GM21723 (cell line): ENCODE results near the gene ITPKB.
A peak's percentile ranks its signal among the peaks of the same experiment; 100 is the strongest.
"Not testable (repeated sequence)": the region's sequence is repeated elsewhere in the genome, so short reads cannot be mapped to it uniquely, and the experiment has no call there.

Experiments
- ATAC-seq: cut with Tn5 transposase; IDR thresholded peaks from one replicate; pipeline ENCODE4 v1.9.1; 2021; ENCODE audit warnings: mild to moderate bottlenecking, moderate library complexity; ENCODE audit not compliant: unreplicated experiment

Gene ITPKB

DNA sequence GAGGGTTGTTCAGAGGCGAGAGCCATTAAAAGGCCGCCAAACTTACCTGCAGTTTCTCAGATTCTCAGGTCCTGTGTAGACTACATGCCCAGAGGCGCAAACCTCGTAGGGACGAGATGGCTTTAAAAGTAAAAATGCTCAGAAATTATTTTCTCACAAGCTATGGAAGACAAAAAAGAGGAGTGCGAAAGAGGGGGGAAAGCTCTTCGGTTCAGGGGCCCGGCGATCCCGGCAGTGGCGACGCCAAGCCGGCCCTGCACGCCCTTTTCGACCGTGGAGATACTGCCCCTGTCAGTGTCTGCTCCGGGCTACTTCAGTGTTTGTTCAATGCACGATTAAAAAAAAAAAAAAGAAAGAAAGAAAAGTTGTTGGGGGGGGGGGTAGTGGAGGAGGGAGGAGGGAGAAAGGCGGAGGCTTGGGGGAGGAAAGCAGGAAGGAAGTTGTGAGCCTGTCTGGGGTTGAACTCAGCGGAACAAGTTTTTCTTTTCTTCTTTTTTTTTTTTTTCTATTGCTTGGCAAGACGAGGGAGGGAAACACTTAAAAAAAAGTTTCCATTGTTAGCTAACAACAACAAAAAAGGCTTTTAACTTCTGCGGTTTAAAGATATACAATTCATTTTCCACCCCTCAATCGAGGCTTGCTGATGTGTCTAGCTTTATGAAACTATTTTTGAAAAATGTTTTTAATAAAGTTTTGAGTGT is at the start of gene ITPKB:
ITPKB (minus strand) TSS at position 288 of the 701 bp plus-strand sequence. CDS start 1,824 bp downstream, outside the sequence.
- peak; percentile 26 for ATAC-seq

DNA sequence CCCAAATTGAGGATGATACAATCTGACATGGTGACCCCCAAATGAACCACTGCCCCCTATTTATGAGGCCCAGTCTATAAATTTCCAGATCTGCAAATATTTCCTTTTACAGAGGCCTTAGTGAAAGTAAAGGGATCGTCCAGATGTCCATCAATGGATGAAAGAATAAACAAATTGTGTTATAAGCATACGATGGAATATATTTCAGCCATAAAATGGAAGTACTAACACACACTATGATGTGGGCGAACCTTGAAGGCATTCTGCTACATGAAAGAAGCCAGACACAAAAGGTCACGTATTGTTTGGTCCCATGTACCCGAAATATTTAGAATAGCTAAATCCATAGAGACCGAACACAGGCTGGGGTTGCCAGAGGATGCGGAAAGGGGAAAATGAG is 48.6 kb upstream of the ITPKB start:
- ATAC-seq = no peak

DNA sequence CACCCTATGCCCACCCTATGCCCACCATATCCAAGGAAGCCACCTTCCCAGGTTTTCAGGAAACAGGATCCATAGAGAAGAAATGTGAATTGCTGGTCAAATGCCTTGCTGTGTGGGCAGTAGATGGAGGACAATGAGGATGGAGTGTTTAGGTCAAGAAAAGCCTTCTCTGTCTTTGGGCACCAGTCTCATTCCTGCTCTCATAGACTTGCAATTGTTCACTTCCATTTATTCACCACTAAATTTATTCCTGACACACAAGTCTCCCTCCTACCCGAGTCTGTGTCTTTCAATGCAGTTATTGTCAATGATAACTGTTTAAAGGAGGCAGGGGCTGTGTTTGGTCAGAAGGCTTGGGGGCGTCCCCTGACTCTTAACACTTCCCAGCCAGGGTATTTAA is 48.0 kb upstream of the ITPKB start:
- no peak for ATAC-seq

DNA sequence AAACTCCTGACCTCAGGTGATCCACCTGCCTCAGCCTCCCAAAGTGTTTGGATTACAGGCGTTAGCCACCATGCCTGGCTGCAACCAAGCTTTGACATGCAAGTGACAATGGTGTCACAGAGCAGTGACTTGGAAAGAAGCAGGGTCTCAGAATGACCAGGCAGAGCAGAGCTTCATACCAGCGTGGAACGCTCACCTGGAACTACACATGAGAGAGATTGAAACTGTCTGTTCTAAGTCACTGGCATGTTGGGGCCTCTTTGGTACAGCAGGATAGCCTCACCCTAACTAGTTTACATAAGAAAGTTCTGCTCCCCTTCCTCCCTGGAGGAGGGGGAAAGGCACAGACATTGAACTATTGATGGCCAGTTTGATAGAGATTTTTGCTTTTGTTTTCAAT is 47.5 kb upstream of the ITPKB start:
- ATAC-seq = peak; percentile 73

DNA sequence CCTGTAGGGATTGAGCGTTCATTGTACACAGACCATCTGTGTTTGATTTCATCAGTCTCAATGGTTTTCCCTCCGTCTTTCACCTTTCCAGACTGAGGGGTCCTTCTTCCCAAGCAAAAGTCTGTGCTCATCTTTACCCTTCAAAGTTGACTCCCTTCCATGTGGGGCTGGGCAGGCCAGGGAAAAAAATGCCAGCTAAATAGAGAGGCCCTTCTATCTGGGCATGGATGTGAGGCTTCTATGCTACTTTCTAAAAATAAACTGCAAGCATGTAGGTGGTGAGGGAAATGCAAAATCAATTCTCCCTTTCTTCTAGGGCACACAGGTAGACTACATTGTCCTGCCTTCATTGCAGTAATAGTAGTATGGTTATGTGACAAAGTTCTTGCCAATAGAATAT is 46.7 kb upstream of the ITPKB start:
- no peak for ATAC-seq

DNA sequence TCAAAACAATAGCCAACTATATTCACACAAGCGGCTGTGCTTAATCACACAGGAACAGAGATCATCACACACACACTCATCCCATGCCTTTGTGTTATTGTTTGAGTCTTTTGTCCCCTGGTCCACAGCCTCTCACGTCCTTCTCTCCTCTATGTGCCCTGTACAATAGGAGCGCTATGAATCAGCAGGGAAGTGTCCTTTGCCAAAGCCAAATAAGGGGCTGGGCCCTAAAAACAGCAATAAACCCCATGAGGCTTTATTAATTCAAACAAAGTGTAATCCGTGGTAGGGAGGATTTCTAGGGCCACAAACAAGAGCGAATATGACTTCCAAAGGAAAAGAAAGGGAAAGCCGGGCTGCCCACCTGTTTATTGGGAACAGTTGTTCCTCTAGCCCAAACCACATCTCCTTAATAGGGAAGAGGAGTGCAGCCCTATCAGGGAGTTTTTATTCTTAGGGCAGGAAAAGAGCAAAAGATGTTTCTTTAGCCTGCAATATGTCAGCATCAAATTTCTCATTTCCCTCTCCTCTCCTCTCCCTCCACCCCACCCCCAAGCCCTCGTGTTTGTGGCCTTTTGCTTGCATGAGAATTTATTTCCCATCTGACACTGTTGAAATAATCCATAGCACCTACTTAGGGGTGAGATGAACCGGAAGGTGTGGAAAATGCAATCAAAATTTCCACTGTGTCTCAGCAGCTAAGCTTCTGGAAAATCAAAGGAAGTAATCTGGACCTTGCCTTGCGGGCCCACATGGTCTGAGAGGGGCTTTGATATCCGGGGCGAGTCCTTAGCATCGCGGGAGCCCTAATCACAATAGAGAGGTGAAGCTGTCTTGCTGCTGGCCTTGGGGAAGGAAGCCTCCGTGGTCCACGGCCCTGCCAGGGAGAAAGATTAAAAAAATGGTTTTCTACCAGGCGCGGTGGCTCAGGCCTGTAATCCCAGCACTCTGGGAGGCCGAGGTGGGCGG is 45.3 kb upstream of the ITPKB start:
- ATAC-seq = no peak

DNA sequence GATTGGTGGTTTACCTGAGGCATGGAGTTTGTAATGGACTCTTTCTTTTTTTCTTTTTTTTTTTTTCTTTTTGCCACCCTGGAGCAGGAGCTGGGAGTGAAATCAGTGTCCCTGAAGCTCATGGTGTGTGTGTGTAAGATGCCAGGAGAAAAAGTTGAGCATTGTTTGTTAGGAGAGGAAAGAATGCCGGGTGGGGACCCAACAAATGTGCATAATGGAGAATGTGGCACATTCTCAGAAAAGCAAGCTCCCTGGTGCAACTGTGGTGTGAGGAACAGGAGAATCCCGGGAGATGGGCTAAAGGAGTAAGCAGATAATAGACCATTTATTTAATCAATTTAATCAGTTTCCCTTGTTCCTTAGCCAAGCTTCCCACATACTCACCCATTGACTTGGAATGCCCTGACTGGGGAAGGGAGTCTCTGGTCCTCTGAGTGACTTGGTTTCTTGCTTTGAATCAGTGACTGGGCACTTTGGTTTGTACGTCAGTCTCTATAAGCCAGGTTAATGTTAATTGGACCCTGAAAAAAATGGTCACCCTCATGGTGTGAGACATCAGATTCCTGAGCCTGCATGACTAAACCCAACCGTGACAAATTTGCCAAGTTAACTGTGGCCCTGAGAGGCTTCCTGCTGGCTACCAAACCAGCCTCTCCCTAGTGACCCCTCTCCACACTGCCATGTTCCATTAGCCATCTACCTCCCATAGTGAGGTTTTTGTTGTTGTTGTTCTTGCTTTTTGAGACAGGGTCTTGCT is 43.9 kb upstream of the ITPKB start:
- no peak for ATAC-seq

DNA sequence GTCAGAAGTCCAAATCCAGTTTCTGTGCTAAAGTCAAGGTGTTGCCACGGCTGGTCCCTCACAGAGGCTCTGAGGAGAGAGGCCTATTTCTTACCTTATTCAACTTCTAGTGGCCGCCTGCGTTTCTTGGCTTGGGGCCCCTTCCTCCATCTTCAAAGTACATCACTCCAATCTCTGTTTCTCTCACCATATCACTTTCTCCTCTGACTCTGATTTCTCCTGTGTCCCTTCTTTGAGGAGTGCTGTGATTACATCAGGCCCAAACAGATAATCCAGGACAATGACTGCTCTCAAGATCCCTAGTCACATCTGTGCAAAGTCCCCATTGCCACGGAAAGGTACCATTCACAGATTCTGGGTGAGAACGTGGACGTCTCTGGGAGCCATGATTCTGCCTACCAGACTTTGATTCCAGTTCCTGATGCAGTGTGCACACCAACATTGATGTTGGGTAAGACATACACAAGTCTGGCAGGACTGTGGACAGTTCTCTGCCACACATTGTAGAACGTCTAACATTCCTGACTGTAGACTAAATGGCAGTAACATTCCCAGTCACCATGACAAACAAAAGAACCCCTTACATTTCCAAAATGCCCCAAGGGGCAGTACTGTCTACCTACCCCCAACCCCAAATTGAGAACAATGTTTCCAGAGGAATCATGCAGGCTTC is 43.0 kb upstream of the ITPKB start:
- no peak for ATAC-seq

DNA sequence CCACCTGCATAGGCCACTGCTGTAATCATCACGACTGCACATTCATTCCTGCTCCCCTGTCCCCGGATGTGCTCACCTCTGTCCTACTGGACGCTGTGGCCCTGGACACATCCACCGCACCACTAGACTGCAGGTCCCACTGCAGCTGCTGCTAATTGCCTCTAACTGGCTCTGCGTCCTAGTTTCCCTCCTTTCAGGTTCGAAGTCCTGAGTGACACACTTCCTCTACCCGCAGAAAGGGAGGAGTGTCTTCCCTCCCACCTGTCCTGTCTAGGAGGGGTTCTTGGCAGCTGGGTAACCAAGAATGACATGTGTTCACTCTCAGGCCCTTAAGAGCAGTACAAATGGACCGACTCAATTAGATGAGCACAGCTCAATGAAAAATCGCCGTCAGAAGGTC is 40.5 kb upstream of the ITPKB start:
- ATAC-seq = no peak

DNA sequence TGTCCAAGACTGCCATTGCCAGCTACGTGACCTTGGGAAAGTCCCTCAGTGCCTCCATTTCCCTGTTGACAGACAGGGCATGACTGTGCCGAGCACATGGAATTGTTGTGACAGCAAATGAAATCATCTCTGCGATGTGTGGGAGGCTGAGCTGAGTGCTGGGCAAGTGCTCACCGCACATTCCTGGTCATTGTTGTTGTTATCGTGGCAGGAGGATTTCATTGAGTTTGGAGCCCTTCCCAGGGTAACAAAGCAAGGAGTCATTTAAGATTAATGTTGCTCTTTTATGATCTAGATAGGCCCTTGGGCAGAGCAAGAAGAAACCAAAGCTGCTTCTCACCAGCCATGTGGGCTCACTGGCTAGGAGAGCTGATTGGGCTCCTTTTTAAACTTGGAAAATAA is 39.6 kb upstream of the ITPKB start:
- no peak for ATAC-seq

DNA sequence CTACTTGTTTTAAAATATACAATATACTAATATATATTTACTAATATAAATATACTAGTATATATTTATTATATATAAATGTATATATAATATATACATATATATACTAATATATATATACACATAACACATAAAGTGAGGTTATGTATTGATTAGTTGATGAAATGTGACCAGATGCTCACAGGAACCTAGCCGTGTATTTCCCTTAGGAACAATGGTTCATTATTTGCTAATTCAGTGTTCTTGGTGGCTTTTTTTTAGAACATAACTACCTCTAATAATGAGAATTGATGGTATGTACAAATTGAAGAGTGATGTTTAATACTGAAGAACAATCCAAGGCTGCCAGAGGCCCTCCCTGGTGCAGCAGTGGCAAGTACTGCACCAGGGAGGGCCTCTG is 37.9 kb upstream of the ITPKB start:
- ATAC-seq = no peak

DNA sequence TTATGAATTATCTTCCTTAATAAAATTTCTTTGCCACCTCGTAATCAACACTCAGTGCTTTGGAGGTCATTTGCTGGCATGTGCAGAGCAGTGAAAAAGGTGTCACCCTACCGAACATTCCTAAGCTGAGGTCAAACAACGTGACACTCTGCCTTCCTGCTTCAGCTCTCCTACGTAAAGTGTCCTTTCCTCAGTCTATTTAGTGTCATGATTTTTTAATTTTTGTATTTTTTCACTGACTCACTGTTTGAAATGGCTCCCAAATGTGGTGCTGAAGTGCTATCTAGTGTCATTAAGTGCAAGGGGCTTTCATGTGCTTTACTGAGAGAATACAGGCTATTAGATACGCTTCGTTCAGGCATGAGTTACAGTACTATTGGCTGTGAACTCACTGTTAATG is 37.0 kb upstream of the ITPKB start:
- no peak for ATAC-seq

DNA sequence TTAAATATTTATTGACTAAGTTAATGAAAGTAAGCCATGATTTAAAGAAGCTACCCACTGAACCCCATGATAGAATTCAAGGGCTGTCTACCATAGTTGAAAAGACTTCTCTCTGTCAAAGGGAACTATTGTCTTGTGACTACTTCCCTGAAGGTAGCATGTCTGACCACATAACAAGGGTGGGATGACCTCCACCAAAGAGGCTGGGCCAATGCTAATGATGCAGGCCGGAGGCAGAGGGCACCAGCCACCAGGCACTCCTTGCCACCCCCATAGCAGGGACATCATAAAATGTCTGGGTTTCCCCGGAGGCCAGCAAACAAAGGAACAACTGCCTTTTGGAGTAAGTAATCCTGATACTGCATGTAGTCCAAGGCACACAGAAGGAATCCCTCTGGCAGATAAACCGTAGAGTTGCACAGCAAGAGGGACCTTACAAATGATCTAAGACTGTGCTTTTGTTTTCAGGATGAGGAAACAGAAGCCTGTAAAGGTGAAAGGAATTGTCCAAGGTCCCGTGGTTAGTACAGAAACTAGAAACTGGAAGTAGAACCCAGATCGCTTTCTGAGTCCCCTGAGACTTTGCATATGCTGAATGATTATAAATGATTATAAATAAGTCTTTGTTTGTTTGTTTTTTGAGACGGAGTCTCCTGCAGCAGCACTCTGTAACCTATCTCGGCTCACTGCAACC is 33.5 kb upstream of the ITPKB start:
- peak; percentile 89 for ATAC-seq

DNA sequence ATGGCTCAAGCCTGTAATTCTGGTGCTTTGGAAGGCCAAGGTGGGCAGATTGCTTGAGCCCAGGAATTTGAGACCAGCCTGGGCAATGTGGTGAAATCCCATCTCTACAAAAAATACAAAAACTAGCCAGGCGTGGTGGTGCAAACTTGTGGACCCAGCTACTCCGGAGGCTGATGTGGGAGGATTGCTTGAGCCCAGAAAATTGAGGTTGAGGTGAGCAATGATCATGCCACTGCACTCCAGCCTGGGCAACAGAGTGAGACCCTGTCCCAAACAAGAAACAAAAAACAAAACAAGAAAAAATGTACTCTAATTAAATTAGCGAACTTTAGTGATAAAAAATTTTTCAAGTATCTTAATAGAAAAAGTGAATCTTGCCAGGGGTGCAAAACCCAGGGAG is 28.1 kb upstream of the ITPKB start:
- ATAC-seq = not testable (repeated sequence)

DNA sequence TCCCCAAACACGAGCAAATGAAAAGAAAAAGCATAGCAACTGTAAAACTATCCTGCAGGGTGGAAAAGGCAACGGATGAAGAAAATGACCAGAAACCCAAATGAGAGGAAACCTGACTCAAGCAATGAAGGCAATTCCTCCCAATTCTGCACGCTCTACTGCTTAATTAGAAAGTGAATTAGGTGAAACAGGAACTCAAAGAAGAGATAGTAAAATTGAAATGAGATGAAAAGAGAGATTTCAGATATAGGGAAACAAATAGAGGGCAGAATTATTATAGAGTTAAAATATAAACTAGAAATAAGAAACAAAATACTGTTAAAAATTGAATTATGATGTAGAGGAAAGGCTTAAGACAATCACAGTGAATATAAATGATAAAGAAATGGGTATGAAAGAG is 27.5 kb upstream of the ITPKB start:
- ATAC-seq = no peak

DNA sequence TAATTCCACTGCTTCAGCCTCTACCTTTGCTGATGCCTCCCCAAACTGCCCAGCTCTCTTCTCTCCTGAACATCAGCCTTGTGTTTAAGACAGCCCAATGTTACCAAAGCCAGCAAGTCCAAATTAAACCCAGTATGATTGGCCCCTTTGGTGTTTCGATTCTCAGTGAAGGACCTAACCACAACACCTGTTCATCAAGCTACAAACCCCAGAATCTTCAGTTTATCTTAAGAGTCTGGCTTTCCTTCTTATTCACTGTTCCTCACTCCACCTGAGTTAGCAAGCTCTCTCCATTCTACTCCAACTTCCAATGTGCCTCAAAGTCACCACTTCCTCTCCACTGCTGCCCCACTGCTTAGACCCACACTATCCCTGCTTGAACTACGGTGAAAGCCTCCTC is 25.5 kb upstream of the ITPKB start:
- peak; percentile 92 for ATAC-seq

DNA sequence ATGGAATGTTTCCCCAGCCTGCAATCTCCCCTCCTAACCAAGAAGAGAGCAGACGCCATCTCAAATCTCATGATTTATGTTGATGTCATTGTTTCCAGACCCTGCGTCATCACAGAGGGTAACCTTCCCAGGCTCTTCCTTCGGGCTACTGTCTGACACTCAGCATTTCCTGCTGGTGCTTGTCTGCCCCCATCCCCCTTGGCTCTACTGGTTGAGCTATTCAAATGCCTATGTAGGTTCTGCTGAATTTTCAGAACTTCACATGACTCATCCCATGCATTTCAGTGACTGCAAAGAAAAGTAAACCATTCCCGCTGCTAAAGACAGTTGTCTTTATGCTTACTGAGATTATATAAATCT is 24.8 kb upstream of the ITPKB start:
- ATAC-seq = no peak

DNA sequence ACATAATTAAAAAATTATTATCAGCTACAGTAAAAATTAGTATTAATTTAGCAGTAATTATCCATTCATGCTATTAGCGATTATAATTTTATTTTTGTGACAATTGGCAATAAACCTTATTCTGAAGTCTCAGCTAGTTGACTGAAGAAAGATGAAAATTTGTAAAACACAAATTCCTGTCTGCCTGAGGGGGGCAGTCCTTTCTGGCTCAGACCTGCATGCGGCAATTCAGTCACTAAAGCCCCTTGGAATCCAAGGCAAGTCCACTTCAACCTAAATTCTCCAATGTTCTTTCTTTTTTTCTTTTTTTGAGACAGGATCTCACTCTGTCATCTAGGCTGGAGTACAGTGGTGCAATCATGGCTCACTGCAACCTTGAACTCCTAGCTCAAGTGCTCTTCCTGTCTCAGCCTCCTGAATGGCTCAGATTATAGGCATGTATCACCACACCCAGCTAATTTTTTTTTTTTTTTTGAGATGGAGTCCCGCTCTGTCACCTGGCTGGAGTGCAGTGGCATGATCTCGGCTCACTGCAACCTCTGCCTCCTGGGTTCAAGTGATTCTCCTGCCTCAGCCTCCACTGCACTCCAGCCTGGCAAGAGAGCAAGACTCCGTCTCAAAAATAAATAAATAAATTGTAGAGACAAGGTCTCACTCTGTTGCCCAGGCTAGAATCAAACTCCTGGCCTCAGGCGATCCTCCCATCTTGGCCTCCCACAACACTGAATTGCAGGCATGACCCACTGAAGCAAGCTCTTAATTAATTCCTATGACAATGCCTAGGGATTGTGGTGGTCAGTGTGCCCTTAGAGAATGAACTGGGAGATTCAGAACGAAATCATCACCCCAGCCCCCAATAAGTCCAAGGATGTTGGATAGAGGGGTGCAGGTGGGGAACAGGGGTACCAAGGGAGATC is 24.2 kb upstream of the ITPKB start:
- no peak for ATAC-seq

DNA sequence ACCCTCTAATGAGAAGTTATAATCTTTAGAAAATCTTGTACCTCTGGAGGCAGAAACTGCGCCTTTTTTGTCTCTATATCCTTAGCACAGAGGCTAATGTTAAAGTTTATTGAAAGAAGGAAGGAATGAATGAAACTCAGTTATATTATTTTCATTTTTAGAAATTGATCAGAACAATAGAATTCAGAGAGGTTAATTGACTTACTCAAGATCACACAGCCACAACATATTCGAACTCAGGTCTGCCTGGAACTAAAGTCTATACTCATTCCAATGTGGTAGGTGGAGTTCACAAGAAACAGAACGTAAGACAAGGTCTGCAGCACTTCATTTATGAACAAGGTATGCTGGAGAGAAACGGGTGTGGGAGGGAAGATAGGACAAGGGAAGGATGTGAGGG is 23.0 kb upstream of the ITPKB start:
- no peak for ATAC-seq
